Stimulated activated CD8-positive, alpha-beta memory T cell treated with anti-CD3 and anti-CD28 coated beads, Interleukin-12 subunit alpha, Interleukin-12 subunit beta, amount 100 ng/mL, for 1 hour (primary cell): ENCODE data around the gene DUOXA1.
"Not testable (repeated sequence)": the region's sequence is repeated elsewhere in the genome, so short reads cannot be mapped to it uniquely, and the experiment has no call there.

Experiments used
- DNase-seq: peaks from one replicate; pipeline ENCODE4 v3.0.0-alpha.2; 2020; ENCODE audit warnings: low read depth

DUOXA1 gene

GRCh38 chr15:45089712-45090373 lies 39.8 kb downstream of the DUOXA1 start:
- no peak for DNase-seq

- no peak for DNase-seq
Observed at GRCh38 chr15:45088801-45089711, 40.6 kb downstream of the DUOXA1 start.

- DNase-seq: no peak
Observed at GRCh38 chr15:45087513-45087912, 42.2 kb downstream of the DUOXA1 start.

GRCh38 chr15:45084163-45084562 lies 45.5 kb downstream of the DUOXA1 start:
- no peak for DNase-seq

GRCh38 chr15:45083223-45083622 lies 46.5 kb downstream of the DUOXA1 start:
- no peak for DNase-seq

GRCh38 chr15:45082412-45082811 lies 47.3 kb downstream of the DUOXA1 start:
- DNase-seq: not testable (repeated sequence)

- DNase-seq: not testable (repeated sequence)
Observed at GRCh38 chr15:45080593-45080992, 49.1 kb downstream of the DUOXA1 start.

GRCh38 chr15:45079628-45080246 lies 49.9 kb downstream of the DUOXA1 start:
- DNase-seq: not testable (repeated sequence)

GRCh38 chr15:45079201-45079600 lies 50.5 kb downstream of the DUOXA1 start:
- not testable (repeated sequence) for DNase-seq

GRCh38 chr15:45077391-45077790 lies 52.3 kb downstream of the DUOXA1 start:
- not testable (repeated sequence) for DNase-seq

GRCh38 chr15:45075440-45076320 lies 54.0 kb downstream of the DUOXA1 start:
- DNase-seq: not testable (repeated sequence)

- DNase-seq: not testable (repeated sequence)
Observed at GRCh38 chr15:45073602-45074001, 56.1 kb downstream of the DUOXA1 start.

- DNase-seq: not testable (repeated sequence)
Observed at GRCh38 chr15:45069942-45070360, 59.7 kb downstream of the DUOXA1 start.
